ENCODE data around the gene KCNJ9.
"Not testable (repeated sequence)": the region's sequence is repeated elsewhere in the genome, so short reads cannot be mapped to it uniquely, and the experiment has no call there.

Gene KCNJ9

GRCh38 chr1:160104486-160104885 lies 23.1 kb downstream of the KCNJ9 start:
- DNase-seq: no peak

- DNase-seq: no peak
Measured at GRCh38 chr1:160105155-160105554, 23.8 kb downstream of the KCNJ9 start.

- no peak for DNase-seq
Measured at GRCh38 chr1:160107512-160107911, 26.2 kb downstream of the KCNJ9 start.

- DNase-seq: no peak
Measured at GRCh38 chr1:160108888-160109662, 27.7 kb downstream of the KCNJ9 start.

GRCh38 chr1:160109686-160110085 lies 28.3 kb downstream of the KCNJ9 start:
- DNase-seq: no peak

GRCh38 chr1:160111462-160111861 lies 30.1 kb downstream of the KCNJ9 start:
- not testable (repeated sequence) for DNase-seq

- no peak for DNase-seq
Measured at GRCh38 chr1:160112357-160112756, 31.0 kb downstream of the KCNJ9 start.

GRCh38 chr1:160113407-160113806 lies 32.1 kb downstream of the KCNJ9 start:
- DNase-seq: no peak

GRCh38 chr1:160114085-160114484 lies 32.7 kb downstream of the KCNJ9 start:
- no peak for DNase-seq

GRCh38 chr1:160115545-160116282 lies 34.4 kb downstream of the KCNJ9 start, which contains the start of gene ATP1A2:
Gene ATP1A2, plus strand, starts transcription at chr1:160115759. Its CDS starts 103 bp downstream, at chr1:160115862.
- no peak for DNase-seq

- DNase-seq: no peak
Measured at GRCh38 chr1:160116283-160117147, 35.2 kb downstream of the KCNJ9 start.

GRCh38 chr1:160117300-160117699 lies 36.0 kb downstream of the KCNJ9 start:
- DNase-seq: no peak

GRCh38 chr1:160117709-160118183 lies 36.4 kb downstream of the KCNJ9 start:
- DNase-seq: no peak

GRCh38 chr1:160118928-160119327 lies 37.6 kb downstream of the KCNJ9 start:
- no peak for DNase-seq

- DNase-seq: no peak
Measured at GRCh38 chr1:160120797-160121196, 39.5 kb downstream of the KCNJ9 start.

GRCh38 chr1:160121388-160121787 lies 40.0 kb downstream of the KCNJ9 start:
- no peak for DNase-seq

- DNase-seq: no peak
Measured at GRCh38 chr1:160122978-160123495, 41.7 kb downstream of the KCNJ9 start.

GRCh38 chr1:160123726-160124125 lies 42.4 kb downstream of the KCNJ9 start:
- no peak for DNase-seq

- DNase-seq: no peak
Measured at GRCh38 chr1:160124705-160125478, 43.6 kb downstream of the KCNJ9 start.

- no peak for DNase-seq
Measured at GRCh38 chr1:160125746-160126145, 44.4 kb downstream of the KCNJ9 start.

- not testable (repeated sequence) for DNase-seq
Measured at GRCh38 chr1:160126342-160126741, 45.0 kb downstream of the KCNJ9 start.

GRCh38 chr1:160127381-160127780 lies 46.0 kb downstream of the KCNJ9 start:
- no peak for DNase-seq
